Measurements from ENCODE around the gene TEX35.
A peak's percentile ranks its signal among the peaks of the same experiment; 100 is the strongest.

TEX35 gene

GRCh38 chr1:178527117-178527516, 14.2 kb downstream of the TEX35 start:
- DNase-seq = no peak

DNA sequence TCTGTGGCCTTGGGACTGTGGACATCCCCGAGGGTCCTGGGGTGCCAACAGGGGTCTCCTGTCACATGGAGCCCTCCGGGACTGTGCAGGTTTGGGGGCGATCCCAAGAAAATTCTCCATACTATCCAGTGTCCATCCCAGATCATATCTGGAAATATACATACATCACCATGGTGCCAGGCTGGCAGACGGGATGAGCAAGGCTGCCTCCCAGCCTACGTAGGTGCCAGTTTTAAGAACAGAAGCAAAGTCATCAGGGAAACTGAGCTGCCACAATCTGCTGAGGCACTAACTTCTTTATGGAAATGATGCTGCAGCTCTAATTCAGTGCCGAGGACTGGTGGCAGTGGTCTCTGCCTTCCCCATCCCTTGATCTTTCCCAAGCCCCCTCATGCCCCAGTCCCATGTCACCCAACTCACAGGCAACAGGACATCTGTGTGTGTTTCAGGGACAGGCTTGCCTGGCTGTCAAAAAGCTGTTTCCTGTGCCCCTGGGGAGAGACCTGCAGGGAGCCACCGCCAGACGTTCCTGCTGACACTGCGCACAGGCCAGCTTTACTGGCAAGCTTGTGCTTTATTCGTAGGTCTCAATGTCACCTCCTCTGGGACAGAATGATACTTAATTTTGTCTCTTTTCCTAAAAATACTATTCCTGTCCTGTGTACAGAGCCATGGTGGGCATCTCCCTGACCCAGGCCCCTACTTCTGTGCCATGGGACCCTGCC, 15.5 kb downstream of the TEX35 start:
- no peak for DNase-seq

DNA sequence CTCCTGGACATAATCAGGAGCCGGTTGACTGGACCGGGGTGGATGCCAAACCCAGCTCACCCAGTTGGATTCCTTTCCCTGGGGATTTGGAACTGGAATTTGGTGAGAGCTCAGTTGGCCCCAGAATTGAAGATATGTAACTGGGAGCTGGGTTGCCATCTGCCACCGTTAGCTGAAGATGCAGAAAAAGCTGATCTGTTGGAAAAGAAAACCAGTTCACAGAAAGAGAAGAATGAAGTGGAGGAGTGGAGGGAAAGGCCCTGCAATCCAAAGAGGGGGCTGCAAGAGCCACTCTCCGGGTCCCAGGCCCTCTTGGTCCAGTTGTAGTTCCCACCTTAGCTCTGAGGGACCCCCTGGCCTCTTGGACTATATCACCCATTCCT, 16.0 kb downstream of the TEX35 start:
- DNase-seq = no peak

DNA sequence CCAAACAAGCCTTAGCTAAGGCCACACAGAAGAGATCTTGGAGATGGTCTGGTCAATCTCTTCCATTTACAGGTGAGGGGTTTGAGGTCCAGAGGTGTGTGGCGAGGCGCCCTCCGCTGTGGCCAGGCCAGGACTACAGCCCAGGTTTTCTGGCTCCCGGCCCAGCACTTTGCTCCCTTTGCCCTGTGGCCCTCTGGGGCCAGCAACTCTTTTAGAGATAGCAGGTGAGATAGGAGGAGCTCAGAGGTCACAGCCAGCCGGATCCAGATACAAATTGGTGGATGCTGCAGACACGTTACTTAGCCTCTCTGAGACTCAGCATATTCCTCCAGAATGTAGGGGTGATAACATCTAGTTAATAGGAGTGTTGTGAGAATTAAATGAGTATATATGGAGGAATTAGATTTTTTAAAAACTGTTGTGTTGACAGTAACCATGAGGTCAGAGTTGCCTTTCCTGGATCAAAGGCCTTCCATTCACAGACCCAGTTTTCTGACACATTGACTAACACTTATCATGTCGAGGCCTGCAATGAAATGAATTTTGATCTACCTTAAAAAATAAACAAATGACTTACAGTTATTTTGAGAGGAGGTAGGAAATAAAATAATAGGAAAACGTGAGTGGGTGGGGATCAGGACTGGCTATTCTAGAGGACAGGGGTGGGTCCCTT, 16.6 kb downstream of the TEX35 start:
- DNase-seq = no peak

GRCh38 chr1:178530037-178530402, 17.1 kb downstream of the TEX35 start:
- DNase-seq = peak; percentile 81

DNA sequence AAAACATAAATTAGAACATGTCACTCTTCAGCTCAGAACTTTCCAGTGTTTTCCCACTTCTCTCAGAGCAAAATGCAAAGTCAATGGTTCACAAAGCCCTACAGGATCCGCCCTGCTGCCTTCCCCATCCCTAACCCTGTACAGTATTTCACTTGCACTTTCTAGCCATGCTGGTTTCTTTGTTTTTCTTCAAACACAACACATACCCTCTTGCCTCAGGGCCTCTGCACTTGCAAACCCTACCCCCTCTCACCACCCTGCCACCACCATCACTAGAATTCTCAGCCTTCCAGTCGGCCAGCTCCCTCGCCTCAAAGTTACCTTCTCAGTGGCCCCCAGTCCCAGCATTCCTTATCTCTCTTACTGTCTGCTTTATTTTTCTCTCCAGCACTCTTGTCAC, 17.6 kb downstream of the TEX35 start:
- DNase-seq = peak; percentile 26

DNA sequence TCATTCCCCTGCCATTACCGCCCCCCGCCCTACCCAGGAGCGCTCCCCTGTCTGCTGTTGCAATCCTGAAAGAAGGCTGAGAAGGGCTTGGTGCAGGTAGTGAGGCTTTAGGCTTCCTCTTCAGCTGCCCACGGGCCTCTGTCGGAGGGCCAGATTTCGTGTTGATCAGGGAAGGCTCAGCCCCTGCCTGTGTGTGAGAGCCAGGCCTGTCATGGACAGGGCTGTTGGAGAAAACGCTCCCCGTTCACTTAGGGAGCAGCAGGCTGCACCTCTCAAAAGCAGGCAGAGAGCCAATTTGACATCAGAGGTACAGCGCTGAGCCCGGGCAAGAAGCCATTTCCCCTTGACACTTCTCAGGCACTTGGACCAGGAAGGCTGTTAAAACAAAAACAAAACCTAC, 19.0 kb downstream of the TEX35 start:
- DNase-seq = no peak

DNA sequence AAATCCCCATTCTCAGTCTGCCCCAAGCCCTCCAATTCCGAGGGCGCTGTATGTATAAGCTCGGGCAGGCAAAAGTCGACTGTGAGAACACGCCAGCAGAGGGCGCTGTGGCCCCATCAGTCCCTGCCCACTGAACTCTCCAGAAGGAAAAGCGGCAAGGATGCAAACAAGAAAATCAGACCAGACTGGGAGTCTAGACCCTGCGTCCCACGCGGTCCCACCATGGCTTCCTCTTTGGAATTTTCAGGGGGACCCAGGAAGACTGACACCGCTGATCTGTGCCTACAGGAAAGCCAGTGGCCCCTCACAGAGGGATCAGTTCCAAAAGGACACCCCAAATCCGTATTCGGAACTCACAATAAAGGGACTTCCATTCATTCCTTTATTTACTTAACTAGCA, 19.5 kb downstream of the TEX35 start:
- DNase-seq = peak; percentile 72

- DNase-seq = no peak
Observed at GRCh38 chr1:178533121-178533946, 20.4 kb downstream of the TEX35 start.

DNA sequence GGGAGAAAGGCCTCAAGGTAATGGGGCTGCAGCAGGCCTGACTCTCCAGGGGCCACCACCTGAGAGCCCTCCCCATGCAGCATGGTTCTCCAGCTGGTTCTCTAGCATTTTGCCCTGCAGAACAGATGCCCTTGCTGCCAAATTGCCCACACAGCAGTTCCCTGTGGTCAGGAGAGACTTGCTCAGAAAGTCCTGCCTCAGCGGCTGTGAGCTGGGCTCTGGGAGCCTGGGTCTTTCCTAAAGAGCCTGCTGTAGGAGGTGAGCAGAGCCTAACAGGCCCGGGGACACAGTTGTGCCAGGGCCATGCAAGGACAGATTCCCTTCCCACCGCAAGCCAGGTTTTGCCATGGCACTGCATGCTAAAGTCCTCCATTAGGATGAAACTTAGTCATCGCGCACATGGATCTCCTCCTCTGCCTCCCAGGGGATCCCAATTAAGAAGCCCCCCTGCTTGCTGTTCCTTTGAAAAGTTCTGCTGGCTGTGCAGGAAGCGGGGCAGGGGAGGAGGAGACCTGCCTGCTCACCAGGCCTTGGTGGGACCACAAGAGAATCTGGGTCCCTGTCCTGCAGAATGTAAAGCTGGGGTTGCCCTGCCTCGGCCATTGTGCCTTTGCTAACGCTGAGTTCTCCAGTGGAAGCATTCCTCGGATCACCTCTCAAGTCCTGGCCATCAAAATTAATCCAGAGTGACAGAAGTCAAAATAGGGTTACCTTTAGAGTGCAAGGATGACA, 21.4 kb downstream of the TEX35 start:
- no peak for DNase-seq

DNA sequence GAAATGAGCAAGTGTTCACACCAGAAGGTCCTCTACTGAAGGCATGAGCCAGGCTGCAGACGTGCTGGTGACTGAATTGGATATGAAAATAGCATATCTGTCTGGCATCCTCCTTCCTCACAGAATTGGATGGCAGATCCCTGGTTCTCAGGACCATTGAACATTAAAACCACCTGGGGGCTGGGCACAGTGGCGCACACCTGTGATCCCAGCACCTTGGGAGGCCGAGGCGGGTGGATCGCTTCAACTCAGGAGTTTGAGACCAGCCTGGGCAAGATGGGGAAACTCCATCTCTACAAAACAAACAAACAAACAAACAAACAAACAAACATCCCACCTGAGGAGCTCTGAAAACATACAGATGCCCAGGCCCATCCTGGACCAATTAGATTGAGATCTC, 23.4 kb downstream of the TEX35 start:
- no peak for DNase-seq

GRCh38 chr1:178536844-178537371, 24.0 kb downstream of the TEX35 start:
- DNase-seq = peak; percentile 69

DNA sequence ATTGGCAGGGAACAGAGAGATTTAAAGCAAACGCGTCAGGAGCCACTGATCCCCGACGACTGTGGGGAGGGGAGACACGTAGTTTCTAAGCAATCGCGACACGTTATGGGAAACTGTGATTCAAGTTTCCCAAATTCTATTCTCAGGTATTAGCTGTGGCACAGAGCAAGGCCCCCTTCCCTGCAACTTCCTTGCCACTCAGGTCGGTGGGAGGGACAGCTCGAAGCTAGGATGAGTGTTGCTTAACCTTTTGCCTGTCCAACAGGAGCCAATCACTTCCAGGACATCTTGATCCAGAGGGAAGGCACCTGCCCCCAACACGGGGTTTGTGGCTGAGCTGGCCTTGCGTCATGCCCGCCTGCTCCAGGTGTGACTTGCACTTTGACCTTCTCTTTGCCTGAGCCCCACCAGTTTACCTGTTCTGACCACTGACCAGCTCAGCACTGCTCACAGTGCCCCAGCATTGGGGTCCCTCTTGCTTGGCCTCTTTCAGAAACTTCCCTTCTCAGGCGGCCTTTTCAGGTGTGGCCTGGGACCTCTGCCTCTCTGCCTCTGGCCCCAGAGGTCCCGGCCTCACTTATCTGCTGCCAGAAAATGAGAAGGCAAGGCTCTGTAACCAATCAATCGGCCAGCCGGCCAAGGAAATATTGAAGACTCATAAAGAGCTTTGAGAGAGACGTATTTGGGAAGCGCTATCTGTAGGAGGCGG, 24.6 kb downstream of the TEX35 start:
- no peak for DNase-seq

DNA sequence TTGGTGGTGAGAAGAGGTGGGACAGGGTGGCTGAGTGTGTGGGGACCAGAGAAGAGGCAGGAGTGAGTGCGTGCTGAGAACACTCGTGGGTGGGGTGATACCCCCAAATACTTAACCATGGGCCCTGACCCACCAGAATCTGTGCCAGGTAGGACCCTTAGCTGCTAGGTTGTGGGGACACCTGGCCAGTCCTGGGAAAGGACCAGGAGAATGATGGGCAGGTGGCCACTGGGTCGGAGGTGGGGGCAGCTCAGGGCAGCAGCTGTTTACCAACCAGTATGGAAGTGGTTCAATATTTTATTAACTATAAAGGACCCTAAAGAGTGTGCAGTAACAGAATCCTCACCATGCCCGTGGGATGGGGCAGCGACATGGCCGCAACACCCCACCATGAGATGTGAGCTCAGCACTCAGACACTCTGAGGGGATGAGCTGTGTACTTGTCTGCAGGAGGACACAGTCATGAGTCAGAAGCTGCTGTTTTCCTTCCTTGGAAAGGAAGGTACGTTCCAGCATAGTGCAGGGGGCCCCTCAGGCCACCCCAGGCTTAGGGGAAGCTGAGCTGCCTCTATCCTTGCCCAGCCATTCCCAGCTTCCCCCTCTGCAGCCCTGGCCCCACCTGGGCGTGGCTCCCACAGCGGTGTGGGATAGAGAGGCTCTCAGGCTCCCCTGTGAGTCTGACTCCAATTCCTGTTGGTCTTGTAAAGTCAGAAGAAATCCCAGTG, 25.4 kb downstream of the TEX35 start:
- DNase-seq = peak; percentile 11

DNA sequence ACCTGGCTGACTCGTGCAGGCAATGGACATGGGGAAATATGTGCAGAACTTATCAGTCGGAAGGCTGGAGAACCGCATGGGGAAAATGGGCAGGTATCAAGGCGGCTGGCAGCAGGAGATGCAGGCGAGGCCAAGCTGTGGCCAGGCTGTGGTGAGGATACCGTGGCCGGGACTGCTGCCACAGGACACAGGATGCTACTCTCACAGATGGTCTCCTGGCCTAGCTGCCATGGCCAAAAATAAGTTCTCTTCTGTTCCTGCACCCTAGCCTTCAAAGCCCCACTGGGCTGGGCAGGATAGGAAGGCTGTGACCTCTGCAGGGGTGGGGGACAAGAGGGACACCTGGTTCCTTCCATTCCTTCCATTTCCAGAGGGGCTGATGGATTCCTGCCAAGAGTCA, 26.4 kb downstream of the TEX35 start:
- no peak for DNase-seq

DNA sequence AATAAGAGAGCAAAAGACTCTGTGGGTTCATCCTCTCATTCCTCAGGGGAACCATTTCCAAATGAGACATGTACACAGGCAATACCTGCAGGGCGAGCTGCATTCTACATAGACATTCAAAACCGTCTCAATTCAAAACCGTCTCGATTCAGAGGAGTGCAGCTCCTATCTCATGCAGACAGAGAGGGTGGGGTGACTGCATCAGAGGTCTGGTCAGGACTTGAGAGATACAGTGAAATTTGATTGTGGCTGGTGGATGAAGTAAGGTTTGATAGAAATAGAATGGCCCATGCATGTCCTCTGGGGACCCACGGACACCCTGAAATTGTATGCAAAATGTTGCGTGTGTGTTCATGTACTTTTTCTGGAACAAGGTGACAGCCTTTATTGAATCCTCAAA, 27.3 kb downstream of the TEX35 start:
- no peak for DNase-seq

DNA sequence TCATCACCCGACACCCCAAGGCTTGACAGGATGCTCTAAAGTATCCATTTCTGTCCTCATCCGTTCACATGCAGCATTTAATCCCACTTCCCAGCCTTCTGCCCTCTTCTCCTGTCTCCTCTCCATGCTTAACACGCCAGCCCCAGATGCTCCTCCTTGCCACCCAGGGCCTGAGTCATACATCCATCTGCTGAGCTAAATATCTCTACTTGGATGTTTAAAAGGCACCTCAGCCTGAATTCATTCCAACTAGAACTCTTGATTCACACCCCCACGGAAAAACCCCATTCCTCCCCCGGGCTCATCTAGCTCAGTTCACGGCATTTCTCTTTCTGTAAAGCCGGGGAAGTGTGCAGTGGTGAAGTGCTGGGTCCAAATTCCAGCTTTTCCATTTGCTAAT, 27.7 kb downstream of the TEX35 start:
- DNase-seq = peak; percentile 35

DNA sequence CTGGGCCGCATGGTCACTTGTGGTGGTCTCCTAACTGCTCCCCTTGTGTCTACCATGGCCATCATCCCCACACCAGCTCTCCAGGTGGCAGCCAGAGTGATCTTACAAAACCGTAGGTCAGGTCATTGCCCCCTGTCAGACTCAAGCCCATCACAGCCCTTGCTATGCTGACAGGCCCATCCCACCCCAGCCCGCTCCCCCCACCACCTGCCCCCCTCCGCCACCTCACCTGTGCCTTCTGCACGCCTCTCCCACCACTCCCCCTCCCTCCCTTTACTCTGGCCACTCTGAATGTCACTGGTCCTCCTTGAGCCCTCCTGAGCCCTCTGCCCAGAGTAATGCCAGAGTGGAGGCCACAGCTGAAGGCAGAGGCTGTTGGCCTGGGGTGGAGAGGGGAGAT, 28.5 kb downstream of the TEX35 start:
- DNase-seq = no peak

DNA sequence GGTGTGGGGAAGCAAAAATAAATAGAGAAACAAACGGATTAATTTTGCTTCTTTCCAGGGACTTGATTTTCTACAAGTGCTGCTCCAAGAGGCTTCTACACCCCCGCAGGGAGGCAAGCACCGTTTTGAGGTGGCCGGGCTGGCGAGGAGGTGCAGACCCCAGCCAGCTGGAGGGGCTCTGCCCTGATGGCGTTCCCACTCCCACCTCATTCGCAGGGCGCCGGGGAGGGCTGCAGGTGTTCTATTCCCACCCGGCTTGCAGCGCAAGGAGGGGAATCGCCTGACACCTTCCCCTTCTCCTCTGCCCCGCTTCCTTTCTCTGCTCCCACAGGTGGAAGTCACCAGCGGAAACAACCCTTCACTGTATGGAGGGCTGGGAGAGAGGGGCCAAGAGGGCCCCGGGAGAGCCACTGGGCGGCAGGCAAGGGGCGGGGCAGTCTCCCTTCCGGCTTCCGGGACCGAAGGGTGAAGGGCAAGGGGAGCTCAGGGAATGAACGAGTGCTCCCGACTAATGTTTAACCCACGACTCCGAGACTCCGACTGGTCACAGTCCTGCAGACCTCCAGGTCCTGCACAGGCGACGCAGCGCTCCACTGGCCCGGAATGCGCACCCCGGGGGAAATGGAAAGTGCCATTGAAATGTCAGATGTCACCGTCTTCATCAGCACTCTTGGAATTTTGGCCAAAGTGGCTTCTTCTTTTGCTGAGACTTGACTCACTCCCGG, 29.1 kb downstream of the TEX35 start:
- DNase-seq = peak; percentile 32

DNA sequence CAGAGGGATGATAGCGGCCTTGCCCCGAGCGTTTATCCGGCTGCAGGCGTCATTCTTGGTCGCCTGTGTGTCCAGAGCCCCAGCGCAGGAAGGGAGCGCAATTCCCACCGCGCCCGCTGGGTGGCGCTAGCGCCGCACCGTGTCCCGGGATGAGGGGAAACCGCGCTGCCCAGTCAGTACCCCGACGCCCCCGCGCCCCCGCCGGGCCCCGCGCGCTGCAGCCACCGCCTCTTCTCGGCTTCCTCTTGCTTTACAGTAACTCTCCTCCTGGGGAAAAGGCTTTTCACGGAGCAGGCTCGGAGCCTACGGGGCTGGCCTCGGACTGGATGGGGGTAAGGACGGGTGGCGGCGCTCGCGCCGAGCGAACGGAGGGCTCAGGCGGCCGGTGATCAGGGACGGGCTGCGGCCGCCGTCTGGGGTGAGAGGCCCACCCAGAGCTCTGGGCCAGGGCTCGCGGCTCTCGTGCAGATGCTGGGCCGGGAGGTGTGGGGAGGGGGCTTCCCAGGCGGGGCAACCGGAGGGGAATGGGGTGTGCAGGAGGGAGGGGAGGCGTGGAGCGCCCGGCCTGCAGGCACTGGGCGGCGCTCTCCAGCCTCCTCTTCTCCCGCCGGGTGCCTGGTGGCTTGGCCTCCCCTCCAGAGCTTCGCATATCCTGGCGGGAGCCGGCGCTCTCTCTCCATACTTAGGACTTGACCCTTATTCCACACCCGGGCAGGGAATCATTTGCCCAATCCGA, 29.8 kb downstream of the TEX35 start:
- DNase-seq = peak; percentile 59

Data from kidney glomerular epithelial cell (primary cell).